HG02759 (cell line): ENCODE data around the gene THAP5.

Source experiments
- ATAC-seq: cut with Tn5 transposase; IDR thresholded peaks from one replicate; pipeline ENCODE4 v1.9.1; 2021; ENCODE audit warnings: mild to moderate bottlenecking, moderate library complexity; ENCODE audit not compliant: unreplicated experiment

Gene THAP5

GRCh38 chr7:108535744-108536143, 33.8 kb downstream of the THAP5 start:
- ATAC-seq: no peak

- no peak for ATAC-seq
Observed at GRCh38 chr7:108535257-108535656, 34.2 kb downstream of the THAP5 start.

GRCh38 chr7:108533712-108534111, 35.8 kb downstream of the THAP5 start:
- no peak for ATAC-seq

- ATAC-seq: no peak
Observed at GRCh38 chr7:108529341-108529740, 40.2 kb downstream of the THAP5 start.

GRCh38 chr7:108528183-108528712, 41.3 kb downstream of the THAP5 start:
- no peak for ATAC-seq

- ATAC-seq: no peak
Observed at GRCh38 chr7:108526768-108527017, 42.8 kb downstream of the THAP5 start.

GRCh38 chr7:108525985-108526767, 43.3 kb downstream of the THAP5 start, which contains the start of gene PNPLA8:
Gene PNPLA8 (minus strand): TSS chr7:108526135. CDS start chr7:108515491, 10,644 bp downstream.
- ATAC-seq: peak; percentile 94

- ATAC-seq: peak; percentile 51
Observed at GRCh38 chr7:108525327-108525984, 44.0 kb downstream of the THAP5 start.

GRCh38 chr7:108522780-108523179, 46.7 kb downstream of the THAP5 start:
- ATAC-seq: no peak

- no peak for ATAC-seq
Observed at GRCh38 chr7:108517951-108518350, 51.6 kb downstream of the THAP5 start.

GRCh38 chr7:108515630-108516029, 53.9 kb downstream of the THAP5 start:
- no peak for ATAC-seq

GRCh38 chr7:108515013-108515412, 54.5 kb downstream of the THAP5 start:
- no peak for ATAC-seq
